Tibial artery (tissue), 4 donors: ENCODE data around the gene UGT1A10.

Experiments
- DNase-seq, 2 donors: peaks; one replicate each; pipeline ENCODE4 v3.0.0-alpha.2; 2019
- H3K27ac ChIP-seq, 2 donors: fragments of 200-600 bp; sonication (generic) in 1 of 2; 1 replicate in 1 of 2; 2 replicates in 1 of 2; pipeline ENCODE4 v1.5.1; 2018 to 2019; ENCODE audit warnings: mild to moderate bottlenecking in 1 of 2
- H3K27me3 ChIP-seq, 2 donors: fragments of 200-600 bp; sonication (generic) in 1 of 2; one replicate each; pipeline versions ENCODE4 v1.5.1 to v1.6.0; 2016 to 2019
- H3K36me3 ChIP-seq, 3 donors: fragments of 200-600 bp; sonication (generic) in 2 of 3; one replicate each; pipeline ENCODE4 v1.5.1; 2016 to 2019; ENCODE audit warnings: mild to moderate bottlenecking in 2 of 3
- H3K4me1 ChIP-seq, 4 donors: fragments of 200-600 bp; sonication (generic) in 2 of 4; 1 replicate in 3 of 4; 2 replicates in 1 of 4; pipeline ENCODE4 v1.5.1; 2016 to 2019
- H3K4me3 ChIP-seq, 2 donors: fragments of 200-600 bp; sonication (generic) in 1 of 2; 1 replicate in 1 of 2; 2 replicates in 1 of 2; pipeline ENCODE4 v1.5.1; 2018 to 2019; ENCODE audit warnings: mild to moderate bottlenecking in 2 of 2
- H3K9me3 ChIP-seq, 3 donors: fragments of 200-600 bp; sonication (generic) in 1 of 3; one replicate each; pipeline ENCODE4 v1.5.1; 2016 to 2019
- CTCF ChIP-seq, 2 experiments: fragments of 200-600 bp in 1 of 2; fragments of 450-650 bp in 1 of 2; IDR thresholded peaks; one replicate each; pipeline ENCODE4 v1.5.1; 2017 to 2019; ENCODE audit warnings: antibody characterized with exemption in 2 of 2, mild to moderate bottlenecking in 1 of 2, moderate library complexity in 1 of 2
- intact Hi-C: fragments of 100-400 bp; cut with DNase I; formaldehyde crosslinking; loops from one replicate; pipeline ENCODE4 v1.15.0; 2023; ENCODE audit warnings: low total_unique reads

UGT1A10 gene

GRCh38 chr2:233658610-233659009, 22.4 kb downstream of the UGT1A10 start:
- DNase-seq, result no peak
- Histone ChIP-seq H3K27ac (no peak overlapping the region), H3K4me3 (no peak overlapping the region), H3K27me3 (no peaks in the 10 kb centered on the region), H3K9me3 (peaks cover 0 to 4% (median 0%) of the 10 kb centered on the region in 3 donors), H3K4me1 (no peaks in the 10 kb centered on the region), H3K36me3 (no peaks in the 10 kb centered on the region)
- no peak for TF ChIP-seq CTCF (IDR thresholded peaks at IDR 0.05)
- intact Hi-C loops, result no loop called here

GRCh38 chr2:233663911-233664310, 27.7 kb downstream of the UGT1A10 start:
- H3K27me3 ChIP-seq, result no peaks in the 10 kb centered on the region
- no peak for DNase-seq
- intact Hi-C loops, result no loop called here
- H3K9me3 ChIP-seq, result peaks cover 0 to 4% (median 0%) of the 10 kb centered on the region in 3 donors
- no peak for TF ChIP-seq CTCF (IDR thresholded peaks at IDR 0.05)
- H3K4me1 ChIP-seq, result no peaks in the 10 kb centered on the region
- H3K36me3 ChIP-seq, result no peaks in the 10 kb centered on the region
- no peak overlapping the region for H3K27ac ChIP-seq
- no peak overlapping the region for H3K4me3 ChIP-seq

GRCh38 chr2:233668605-233669260, 32.5 kb downstream of the UGT1A10 start:
- intact Hi-C loops, result no loop called here
- Histone ChIP-seq H3K36me3 (no peaks in the 10 kb centered on the region), H3K27me3 (no peaks in the 10 kb centered on the region), H3K9me3 (no peaks in the 10 kb centered on the region), H3K4me1 (no peaks in the 10 kb centered on the region), H3K4me3 (no peak overlapping the region), H3K27ac (no peak overlapping the region)
- DNase-seq, result no peak
- TF ChIP-seq CTCF (IDR thresholded peaks at IDR 0.05), result no peak

- H3K4me1 ChIP-seq, result no peaks in the 10 kb centered on the region
- DNase-seq, result no peak
- H3K9me3 ChIP-seq, result no peaks in the 10 kb centered on the region
- H3K27ac ChIP-seq, result no peak within 1 kb of the TSS
- no peak for TF ChIP-seq CTCF (IDR thresholded peaks at IDR 0.05)
- intact Hi-C loops, result no loop called here
- H3K4me3 ChIP-seq, result no peak within 1 kb of the TSS
- H3K36me3 ChIP-seq, result no peaks in the 10 kb centered on the region
- H3K27me3 ChIP-seq, result no peaks in the 10 kb centered on the region
These were observed 35.3 kb downstream of the UGT1A10 start, which contains the start of gene UGT1A9 for GRCh38 chr2:233671290-233672161. TSS of gene UGT1A9 (plus strand) at chr2:233671898. CDS start at chr2:233671935, 37 bp downstream.

- TF ChIP-seq CTCF (IDR thresholded peaks at IDR 0.05), result no peak
- H3K4me3 ChIP-seq, result no peak overlapping the region
- no peaks in the 10 kb centered on the region for H3K4me1 ChIP-seq
- DNase-seq, result no peak
- intact Hi-C loops, result no loop called here
- H3K36me3 ChIP-seq, result no peaks in the 10 kb centered on the region
- H3K27ac ChIP-seq, result no peak overlapping the region
- no peaks in the 10 kb centered on the region for H3K27me3 ChIP-seq
- no peaks in the 10 kb centered on the region for H3K9me3 ChIP-seq
These were observed 36.6 kb downstream of the UGT1A10 start for GRCh38 chr2:233672886-233673285.
